GM19328 (cell line): ENCODE data around the gene ZNF524.
"Not testable (repeated sequence)": the region's sequence is repeated elsewhere in the genome, so short reads cannot be mapped to it uniquely, and the experiment has no call there.

Experiments
- ATAC-seq: cut with Tn5 transposase; IDR thresholded peaks from one replicate; pipeline ENCODE4 v1.9.1; 2021; ENCODE audit warnings: mild to moderate bottlenecking, moderate library complexity; ENCODE audit not compliant: unreplicated experiment

The ZNF524 gene

GRCh38 chr19:55581145-55581822 lies 18.8 kb upstream of the ZNF524 start:
- no peak for ATAC-seq

DNA sequence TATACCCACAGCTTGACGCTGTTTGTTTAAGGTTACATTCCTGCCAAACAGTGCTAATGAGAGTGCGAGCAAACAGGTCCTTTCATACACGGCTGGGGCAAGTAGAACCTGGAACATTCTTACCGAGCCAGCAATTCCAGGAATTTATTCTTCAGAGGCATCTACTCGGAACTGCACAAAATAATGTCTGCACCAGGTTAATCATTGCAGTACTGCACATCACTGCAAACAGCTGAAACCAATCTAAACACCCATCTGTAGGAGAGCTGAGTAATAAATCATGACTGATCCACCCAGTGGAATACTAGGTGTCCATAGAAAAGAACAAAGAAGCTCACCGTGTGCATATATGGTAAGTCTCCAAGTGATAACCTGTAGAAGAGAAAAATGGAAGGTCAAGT lies 18.3 kb upstream of the ZNF524 start:
- no peak for ATAC-seq

- not testable (repeated sequence) for ATAC-seq
These were observed 17.8 kb upstream of the ZNF524 start for GRCh38 chr19:55582284-55582683.

GRCh38 chr19:55583897-55584296 lies 16.2 kb upstream of the ZNF524 start:
- not testable (repeated sequence) for ATAC-seq

DNA sequence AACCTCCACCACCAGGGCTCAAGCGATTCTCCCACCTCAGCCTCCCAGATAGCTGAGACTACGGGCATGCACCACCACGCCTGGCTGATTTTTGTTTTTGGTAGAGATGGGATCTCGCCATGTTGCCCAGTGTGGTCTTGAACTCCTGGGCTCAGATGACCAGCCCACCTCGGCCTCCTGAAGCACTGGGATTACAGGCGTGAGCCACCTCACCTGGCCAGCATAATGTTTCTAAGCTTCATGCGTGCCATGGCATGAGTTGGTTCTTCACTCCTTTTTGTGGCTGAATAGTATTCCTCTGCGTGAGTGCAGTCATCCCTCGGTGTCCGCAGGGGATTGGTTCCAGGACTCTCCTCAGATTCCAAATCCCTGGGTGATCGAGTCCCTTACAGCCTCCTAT lies 15.2 kb upstream of the ZNF524 start:
- ATAC-seq, result no peak

GRCh38 chr19:55585658-55586339 lies 14.3 kb upstream of the ZNF524 start:
- ATAC-seq, result no peak

DNA sequence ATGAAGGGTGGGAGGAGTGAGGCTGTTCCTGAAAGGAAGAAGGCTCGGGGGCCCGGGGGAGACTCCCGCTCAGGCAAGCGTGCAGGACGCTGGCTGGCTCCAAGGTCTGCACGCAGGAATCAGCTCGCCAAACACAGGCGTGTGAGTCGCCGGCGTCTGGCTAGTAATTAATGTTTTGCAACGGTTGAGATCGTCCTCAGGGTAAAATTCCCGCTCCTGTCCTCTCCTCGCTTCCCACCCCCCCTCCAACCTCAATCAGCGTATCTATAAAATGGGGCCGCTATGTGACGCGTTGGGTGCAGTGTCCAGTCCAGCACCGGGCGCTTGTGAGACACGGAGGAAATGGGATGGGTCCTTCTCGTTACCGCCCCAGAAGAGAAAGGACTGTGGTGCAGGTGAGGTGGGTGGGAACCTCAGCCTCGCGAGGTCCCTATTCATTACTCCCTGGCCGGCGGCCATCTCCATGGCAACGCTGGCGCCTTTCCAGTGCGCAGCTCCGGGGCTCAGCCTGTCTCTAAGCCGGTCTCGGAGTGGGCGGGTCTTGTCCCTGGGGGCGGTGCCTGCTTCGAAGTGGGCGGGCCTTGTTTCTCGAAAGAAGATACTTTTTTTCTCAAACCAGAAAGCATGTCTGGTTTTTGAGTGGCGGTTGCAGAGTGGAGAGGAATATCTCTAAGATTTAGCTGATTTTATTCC lies 13.0 kb upstream of the ZNF524 start:
- no peak for ATAC-seq

GRCh38 chr19:55588738-55589137 lies 11.3 kb upstream of the ZNF524 start:
- no peak for ATAC-seq

DNA sequence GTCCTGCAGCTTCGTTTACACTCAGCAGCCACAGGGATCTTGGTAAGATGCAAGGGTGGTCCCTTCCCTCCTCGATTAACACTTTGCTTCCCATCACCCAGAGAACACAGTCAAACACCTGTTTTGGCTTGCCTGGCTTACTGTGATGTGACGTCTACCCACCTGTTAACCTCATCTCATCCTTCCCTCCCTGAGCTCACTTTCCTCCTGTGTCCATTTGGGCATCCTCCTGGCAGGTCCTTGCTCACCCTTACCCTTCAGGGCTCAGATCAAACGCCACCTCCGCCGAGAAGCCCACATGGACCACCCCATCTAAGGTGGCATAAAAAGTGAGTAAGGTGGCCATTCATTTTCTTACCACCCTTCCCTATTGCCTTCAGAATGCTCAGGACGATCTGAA lies 10.0 kb upstream of the ZNF524 start:
- ATAC-seq, result no peak

DNA sequence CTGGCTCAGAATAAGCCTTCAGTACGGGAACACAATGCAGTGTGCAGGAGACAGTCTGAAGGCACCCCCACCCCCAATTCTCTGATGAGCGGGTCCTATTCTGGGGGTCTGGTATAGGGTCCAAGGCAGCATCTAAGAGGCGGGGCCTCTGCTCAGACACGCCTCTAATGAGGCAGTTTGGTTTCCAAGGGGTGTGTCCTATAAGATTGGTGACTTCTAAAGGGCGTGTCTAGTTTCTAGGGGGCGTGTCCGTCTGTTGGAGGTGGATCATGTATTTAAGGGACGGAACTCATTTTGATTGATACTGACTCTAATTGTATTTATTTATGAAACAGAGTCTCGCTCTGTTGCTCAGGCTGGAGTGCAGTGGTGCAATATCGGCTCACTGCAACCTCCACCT lies 9.5 kb upstream of the ZNF524 start:
- ATAC-seq, result no peak

DNA sequence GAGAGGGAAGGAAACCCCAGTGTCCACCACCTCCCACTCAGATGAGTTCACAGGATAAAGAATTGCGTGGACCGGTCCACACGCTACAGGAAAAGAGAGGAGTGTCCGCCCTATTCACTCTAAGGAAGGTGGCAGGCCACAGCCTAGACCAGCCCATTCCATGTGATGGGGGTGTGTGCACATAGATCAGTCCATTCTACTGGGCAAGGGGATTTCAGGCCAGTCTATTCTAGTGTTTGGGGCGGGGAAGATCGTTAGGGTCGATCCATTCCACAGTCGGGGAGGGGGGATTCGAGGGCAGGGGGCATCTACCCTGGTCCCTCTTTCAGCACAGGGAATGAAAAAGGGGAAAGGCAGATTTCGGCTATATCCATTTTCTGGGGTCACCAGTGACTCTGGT lies 8.5 kb upstream of the ZNF524 start:
- ATAC-seq, result no peak

DNA sequence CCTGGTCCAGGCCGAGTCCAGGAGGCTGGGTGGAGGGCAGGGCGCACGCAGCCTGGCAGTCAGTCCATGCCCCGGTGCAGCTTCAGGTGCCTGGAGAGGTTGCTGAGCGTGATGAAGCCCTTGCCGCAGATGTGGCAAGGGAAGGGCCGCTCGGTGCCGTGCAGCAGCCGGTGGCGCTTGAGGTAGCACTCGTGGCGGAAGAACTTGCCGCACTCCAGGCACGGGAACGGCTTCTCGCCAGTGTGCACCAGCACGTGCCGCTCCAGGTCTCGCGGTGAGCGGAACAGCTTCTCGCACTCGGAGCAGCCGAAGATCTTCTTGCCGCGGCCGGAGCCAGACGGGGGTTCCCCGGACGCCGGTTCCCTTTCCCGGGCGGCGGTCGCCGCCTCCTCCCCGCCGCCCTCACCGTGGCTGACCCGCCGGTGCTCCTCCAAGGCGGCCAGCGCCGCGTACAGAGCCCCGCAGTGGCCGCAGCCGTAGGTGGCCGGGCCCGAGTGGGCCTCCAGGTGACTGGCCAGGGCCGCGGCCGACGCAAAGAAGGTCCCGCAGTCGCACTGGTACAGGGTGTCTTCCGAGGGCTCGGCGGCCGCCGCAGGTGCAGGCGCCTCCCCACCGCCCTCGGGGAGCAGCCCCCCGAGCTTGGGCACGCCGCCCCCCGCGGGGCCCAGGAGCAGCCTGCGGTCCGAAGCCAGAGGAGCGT lies 7.5 kb upstream of the ZNF524 start:
- ATAC-seq, result no peak

DNA sequence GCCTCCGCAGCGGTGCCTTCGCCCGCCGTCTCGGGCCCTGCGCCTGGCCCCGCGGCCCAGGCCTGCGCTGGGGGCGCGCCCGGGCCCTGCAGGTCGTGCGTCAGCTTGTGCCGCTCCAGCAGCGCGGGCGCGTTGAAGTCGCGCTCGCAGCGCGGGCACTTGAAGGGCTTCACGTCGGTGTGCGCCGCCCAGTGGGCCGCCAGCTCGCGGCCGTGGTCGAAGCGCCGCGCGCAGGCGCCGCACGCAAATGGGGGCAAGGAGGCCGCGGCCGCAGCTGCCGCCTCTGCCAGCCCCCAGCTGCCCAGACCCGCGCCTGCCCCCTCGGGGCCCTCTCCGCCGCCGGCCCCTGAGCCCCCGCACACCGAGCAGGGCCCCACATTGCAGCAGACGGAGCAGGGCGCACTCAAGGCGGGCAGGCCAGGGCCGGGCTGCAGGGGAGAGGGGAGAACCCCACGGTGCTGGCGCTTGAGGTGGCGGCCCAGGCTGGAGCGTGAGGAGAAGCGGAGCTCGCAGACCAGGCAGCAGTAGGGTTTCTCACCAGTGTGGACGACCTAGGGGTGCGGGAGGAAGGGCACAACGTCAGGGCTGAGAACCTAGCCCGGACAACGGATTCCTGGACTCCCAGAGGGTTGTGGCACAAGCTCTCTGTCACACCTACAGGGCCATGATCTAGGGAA lies 6.9 kb upstream of the ZNF524 start:
- ATAC-seq, result no peak

DNA sequence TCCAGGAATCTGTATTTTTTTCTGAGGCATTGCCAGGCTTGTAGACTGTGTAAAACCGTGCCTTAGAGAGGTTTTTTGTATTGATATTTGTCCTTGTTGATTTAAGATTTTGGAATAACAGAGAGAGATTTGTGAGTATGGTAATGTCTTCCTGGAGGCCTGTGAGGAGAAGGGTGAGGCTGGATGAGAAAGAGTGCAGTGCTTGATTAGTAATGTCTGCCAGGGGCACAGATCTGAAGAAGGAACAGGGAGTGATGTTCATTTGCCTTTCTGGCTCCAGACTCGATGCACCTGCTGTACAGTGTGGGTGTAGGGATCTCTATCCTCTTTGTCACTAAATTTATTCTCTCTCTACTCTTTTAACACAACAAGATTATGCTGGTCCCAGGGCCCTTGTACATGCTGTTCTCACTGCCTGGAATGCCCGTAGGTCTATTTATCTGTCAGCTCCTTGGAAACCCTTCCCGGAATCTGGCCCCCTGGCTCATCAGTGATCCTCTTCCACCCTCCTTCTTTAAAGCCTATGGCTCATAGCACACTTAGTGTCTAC lies 5.0 kb upstream of the ZNF524 start:
- no peak for ATAC-seq

GRCh38 chr19:55596304-55596703 lies 3.8 kb upstream of the ZNF524 start:
- no peak for ATAC-seq

- no peak for ATAC-seq
These were observed 2.6 kb upstream of the ZNF524 start for GRCh38 chr19:55597501-55597921.

- ATAC-seq, result no peak
These were observed 2.1 kb upstream of the ZNF524 start for GRCh38 chr19:55598034-55598433.

DNA sequence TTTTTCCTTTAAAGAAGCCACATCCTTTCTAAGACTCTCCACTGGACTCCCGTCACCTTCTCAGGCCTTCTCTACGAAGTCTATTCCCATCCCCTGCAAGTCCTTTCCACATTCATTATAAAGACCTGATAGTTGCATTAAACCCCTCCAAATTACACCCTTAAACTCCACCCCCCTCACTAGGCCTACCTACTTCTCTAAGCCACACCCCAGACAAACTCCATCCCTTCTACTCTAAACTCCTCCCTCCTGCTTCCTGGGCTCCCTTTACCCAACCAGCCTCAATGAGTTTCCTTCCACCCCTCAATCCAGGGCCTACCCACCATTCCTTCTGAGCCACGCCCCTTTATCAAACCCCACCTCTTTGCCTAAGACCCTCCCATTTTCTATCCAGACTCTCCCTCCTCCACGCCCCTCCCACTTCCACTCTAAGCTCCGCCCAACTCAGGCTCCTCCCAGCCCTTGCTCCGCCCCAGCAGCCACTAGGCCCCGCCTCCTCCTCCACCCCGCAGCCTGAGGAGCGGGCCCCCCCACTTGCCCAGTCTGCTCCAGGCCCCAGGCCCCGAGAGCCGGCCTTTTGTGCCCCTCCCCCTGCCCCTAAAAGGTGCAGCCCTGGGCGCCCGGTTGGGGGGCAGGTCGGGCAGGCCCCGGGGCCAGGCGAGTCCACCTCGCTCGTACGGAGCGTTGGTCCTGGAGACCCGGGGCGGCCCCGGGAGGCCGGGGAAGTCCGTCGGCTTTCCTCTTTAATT lies 1.2 kb upstream of the ZNF524 start:
- peak; percentile 51 for ATAC-seq

- peak; percentile 52 for ATAC-seq
These were observed 633 bp upstream of the ZNF524 start, which contains the start of gene FIZ1 for GRCh38 chr19:55599468-55599841. Gene FIZ1, minus strand, starts transcription at chr19:55599517. Its CDS starts 1,652 bp downstream, at chr19:55597865.

- no peak for ATAC-seq
These were observed 557 bp downstream of the ZNF524 start for GRCh38 chr19:55600662-55601028.
